ES-I3 (cell line): ENCODE measurements around the gene CTSC.

Experiments used
- H3K36me3 ChIP-seq: 2 replicates; pipeline ENCODE4 v1.6.1; 2013; ENCODE audit warnings: mild to moderate bottlenecking, low read length, control low read depth, moderate library complexity; ENCODE audit not compliant: insufficient read depth
- H3K4me1 ChIP-seq: 2 replicates; pipeline ENCODE4 v1.6.1; 2013; ENCODE audit warnings: mild to moderate bottlenecking, control low read depth, low read length; ENCODE audit not compliant: insufficient read depth
- H3K9ac ChIP-seq: 2 replicates; pipeline ENCODE4 v1.6.1; 2013; ENCODE audit warnings: low read depth, mild to moderate bottlenecking, low read length, moderate library complexity
- H3K9me3 ChIP-seq: 2 replicates; pipeline ENCODE4 v1.6.1; 2013; ENCODE audit warnings: mild to moderate bottlenecking, low read length, moderate library complexity; ENCODE audit not compliant: control insufficient read depth, insufficient read depth

Gene CTSC

GRCh38 chr11:88359541-88359940 is 22.0 kb upstream of the CTSC start:
- H3K4me1 ChIP-seq, result peaks cover 19% of the 10 kb centered on the region
- no peaks in the 10 kb centered on the region for H3K9me3 ChIP-seq
- no peak overlapping the region for H3K9ac ChIP-seq
- no peaks in the 10 kb centered on the region for H3K36me3 ChIP-seq

DNA sequence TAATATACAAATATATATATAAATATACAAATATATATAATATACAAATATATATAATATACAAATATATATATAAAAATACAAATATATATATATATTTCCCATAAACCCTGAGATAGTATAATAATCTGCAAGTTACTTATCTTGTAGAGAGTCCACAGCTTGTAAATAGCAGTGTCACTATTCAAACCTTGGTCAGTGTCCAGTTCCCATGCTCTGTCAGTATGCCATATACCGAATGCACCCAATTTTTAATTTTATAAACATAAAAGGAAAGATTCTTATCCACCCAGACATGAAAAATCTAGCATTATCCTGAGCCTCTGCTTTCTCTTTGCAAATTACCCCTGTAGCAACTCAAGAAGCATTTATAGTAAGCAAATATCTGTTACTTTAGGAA is 21.6 kb upstream of the CTSC start:
- H3K9ac ChIP-seq, result no peak overlapping the region
- H3K4me1 ChIP-seq, result peaks cover 19% of the 10 kb centered on the region
- H3K36me3 ChIP-seq, result no peaks in the 10 kb centered on the region
- no peaks in the 10 kb centered on the region for H3K9me3 ChIP-seq

DNA sequence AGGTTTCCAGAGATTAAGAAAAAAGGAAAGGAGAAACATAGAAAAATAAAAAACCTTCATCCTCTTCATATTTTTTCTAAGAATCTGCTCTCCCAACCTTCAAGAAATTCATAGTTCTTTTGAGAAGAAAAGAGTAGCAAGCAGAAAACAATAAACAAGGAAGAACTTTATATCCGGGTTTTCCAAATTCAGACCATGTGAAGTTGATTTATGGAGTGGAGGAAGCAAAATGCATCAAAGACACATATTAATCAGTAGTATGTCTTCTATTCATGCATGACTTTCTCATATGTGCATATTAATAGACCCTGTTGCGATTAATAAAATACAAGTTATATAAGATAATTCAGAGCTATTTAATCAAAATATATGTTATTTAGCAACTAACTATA is 20.5 kb upstream of the CTSC start:
- no peaks in the 10 kb centered on the region for H3K36me3 ChIP-seq
- no peak overlapping the region for H3K9ac ChIP-seq
- no peaks in the 10 kb centered on the region for H3K9me3 ChIP-seq
- H3K4me1 ChIP-seq, result peaks cover 19% of the 10 kb centered on the region

- Histone ChIP-seq H3K36me3 (no peaks in the 10 kb centered on the region), H3K9ac (no peak overlapping the region), H3K4me1 (peaks cover 19% of the 10 kb centered on the region), H3K9me3 (no peaks in the 10 kb centered on the region)
Observed at GRCh38 chr11:88357323-88358039, 19.9 kb upstream of the CTSC start.

DNA sequence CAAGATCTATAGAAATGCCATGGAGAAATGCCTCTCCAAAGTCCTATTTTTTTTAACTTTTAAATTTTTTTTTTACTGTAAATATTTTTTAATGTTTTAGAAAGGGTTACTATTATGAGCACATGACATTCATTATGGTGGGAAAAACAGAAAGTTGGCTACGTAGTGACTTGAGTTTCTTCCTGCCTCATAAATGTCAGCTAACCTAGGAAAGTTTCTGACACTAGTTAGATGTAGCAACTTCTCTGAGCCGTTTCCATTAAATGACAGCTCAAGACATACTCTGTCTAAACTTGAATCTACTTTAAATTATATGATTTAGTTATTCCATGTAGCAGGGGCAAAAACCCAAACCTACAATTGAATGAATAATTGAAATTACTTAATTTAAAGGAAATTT is 18.4 kb upstream of the CTSC start:
- H3K9ac ChIP-seq, result no peak overlapping the region
- H3K9me3 ChIP-seq, result no peaks in the 10 kb centered on the region
- H3K4me1 ChIP-seq, result peaks cover 19% of the 10 kb centered on the region
- H3K36me3 ChIP-seq, result no peaks in the 10 kb centered on the region

GRCh38 chr11:88354912-88355311 is 17.4 kb upstream of the CTSC start:
- Histone ChIP-seq H3K9me3 (no peaks in the 10 kb centered on the region), H3K4me1 (peaks cover 19% of the 10 kb centered on the region), H3K36me3 (no peaks in the 10 kb centered on the region), H3K9ac (no peak overlapping the region)

- Histone ChIP-seq H3K9ac (no peak overlapping the region), H3K9me3 (no peaks in the 10 kb centered on the region), H3K4me1 (peaks cover 12% of the 10 kb centered on the region), H3K36me3 (no peaks in the 10 kb centered on the region)
Observed at GRCh38 chr11:88353835-88354496, 16.4 kb upstream of the CTSC start.

GRCh38 chr11:88353386-88353785 is 15.8 kb upstream of the CTSC start:
- peaks cover 11% of the 10 kb centered on the region for H3K4me1 ChIP-seq
- H3K9ac ChIP-seq, result no peak overlapping the region
- no peaks in the 10 kb centered on the region for H3K36me3 ChIP-seq
- H3K9me3 ChIP-seq, result no peaks in the 10 kb centered on the region

GRCh38 chr11:88352139-88352538 is 14.6 kb upstream of the CTSC start:
- Histone ChIP-seq H3K9ac (no peak overlapping the region), H3K36me3 (no peaks in the 10 kb centered on the region), H3K9me3 (no peaks in the 10 kb centered on the region), H3K4me1 (peaks cover under 1% of the 10 kb centered on the region; the same call in 1 of the 2 replicates)

DNA sequence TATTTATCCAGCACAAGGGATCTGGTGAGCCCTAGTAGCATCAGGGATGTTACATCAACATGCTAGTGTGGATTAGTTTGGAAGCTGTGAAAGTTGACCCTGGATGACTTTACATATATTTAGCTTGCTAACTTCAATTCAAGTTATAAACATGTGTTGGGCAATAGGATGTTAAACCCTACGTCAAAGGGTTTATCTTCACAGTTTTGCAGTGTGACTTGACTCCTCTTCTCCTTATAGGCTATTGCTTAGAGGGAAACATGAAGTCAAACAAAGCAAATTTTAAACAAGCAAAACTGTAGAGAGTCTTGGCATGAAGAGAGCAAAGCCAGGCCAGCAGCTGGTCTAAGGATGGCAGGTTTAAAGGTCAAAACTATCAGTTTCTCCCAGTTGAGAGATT is 11.3 kb upstream of the CTSC start:
- Histone ChIP-seq H3K9ac (no peak overlapping the region), H3K36me3 (no peaks in the 10 kb centered on the region), H3K9me3 (no peaks in the 10 kb centered on the region), H3K4me1 (no peaks in the 10 kb centered on the region)

DNA sequence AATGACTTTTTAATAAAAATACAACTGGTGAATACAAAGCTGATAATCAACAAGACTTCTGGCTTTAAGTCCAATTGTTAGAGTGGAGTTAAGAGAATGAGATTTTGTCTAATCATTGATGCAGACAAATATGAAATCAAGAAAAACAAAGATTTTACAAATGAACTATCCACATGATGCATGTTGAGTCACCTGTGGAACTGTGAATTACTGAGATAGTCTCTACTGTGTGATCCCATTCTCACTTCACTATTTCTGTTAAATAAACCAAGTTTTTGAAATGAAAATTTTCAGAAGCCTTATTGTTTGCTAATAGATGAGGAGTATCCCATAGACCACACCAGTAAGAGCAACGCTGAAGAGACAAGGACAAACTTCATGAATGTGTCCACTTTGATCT is 8.4 kb upstream of the CTSC start:
- H3K9ac ChIP-seq, result no peak overlapping the region
- no peaks in the 10 kb centered on the region for H3K36me3 ChIP-seq
- H3K9me3 ChIP-seq, result no peaks in the 10 kb centered on the region
- H3K4me1 ChIP-seq, result no peaks in the 10 kb centered on the region; the same call in 1 of the 2 replicates

GRCh38 chr11:88345408-88345807 is 7.9 kb upstream of the CTSC start:
- Histone ChIP-seq H3K9ac (no peak overlapping the region), H3K4me1 (no peaks in the 10 kb centered on the region; the same call in 1 of the 2 replicates), H3K36me3 (no peaks in the 10 kb centered on the region), H3K9me3 (no peaks in the 10 kb centered on the region)

DNA sequence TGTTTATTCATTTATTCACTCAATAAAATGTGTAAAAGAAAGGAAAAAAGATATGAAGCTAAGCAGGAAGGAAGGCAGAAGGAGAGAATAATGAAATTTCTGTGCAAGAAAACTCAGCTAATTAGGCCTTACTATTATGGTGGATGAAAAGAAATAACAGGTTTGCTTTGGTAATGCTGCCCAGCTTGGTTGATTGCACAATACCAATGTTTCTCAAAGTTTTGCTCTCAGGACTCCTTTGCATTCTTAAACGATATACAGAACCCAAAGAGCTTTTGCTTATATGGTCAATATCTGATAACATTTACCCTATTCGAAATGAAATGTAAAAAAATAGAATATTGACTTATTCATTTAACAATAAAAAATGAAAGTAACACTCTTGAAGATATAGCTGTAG is 7.3 kb upstream of the CTSC start:
- Histone ChIP-seq H3K9me3 (no peaks in the 10 kb centered on the region), H3K4me1 (no peaks in the 10 kb centered on the region; the same call in 1 of the 2 replicates), H3K9ac (no peak overlapping the region), H3K36me3 (no peaks in the 10 kb centered on the region)

DNA sequence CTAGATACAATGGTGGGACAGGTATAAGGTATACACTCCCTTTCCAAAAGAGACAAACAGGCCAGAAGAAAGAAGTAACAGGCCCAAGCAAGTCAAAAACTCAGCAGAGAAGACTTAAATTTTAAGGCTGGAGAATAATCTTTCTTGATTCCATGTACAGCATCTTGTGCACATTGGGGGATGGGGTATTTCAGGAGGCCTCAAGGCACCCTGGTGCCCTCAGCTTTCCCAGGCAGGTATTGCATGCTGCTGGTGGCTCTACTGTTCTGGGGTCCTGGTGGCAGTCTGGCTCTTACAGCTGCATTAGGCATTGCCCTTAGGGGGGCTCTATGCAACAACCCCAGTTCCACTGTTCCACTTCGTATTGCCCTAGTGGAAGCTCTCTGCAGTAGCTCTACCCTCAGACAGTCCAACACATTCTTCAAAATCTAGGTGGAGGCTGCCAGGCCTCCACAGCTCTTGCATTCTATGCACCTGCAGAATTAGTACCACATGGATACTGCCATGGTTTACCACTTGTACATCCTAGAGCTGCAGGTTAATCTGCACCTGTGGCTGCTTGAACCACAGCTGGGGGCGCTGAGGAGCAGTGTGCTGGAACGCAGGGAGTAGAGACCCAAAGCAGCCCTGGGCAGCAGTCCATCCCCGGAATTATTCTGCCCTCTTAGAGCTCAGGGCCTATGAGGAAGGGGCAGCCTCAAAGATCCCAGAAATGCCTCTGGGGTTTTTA is 4.2 kb upstream of the CTSC start:
- H3K9ac ChIP-seq, result no peak overlapping the region
- H3K9me3 ChIP-seq, result no peaks in the 10 kb centered on the region
- H3K36me3 ChIP-seq, result no peaks in the 10 kb centered on the region
- H3K4me1 ChIP-seq, result no peaks in the 10 kb centered on the region; the same call in 1 of the 2 replicates
